ENCODE results near the gene C12orf57. TPM values are rescaled to one million over a fixed set of nuclear protein-coding genes. Genes with fewer than 3 reads are reported as not detected.
A peak's percentile ranks its signal among the peaks of the same experiment; 100 is the strongest.

Gene C12orf57
- total and polyA plus RNA-seq, 9 of the 15 experiments (the other 6 are each of a cell fraction or from before 2014, with no cell fraction given) = 26.7 to 191 (median 107) TPM

- no peak for TF ChIP-seq ZNF512 (tag; IDR thresholded peaks at IDR 0.05)
- no peak for TF ChIP-seq PHB (CRISPR knock-in tag; IDR thresholded peaks at IDR 0.05)
- no peak for TF ChIP-seq BCL6 (CRISPR knock-in tag; IDR thresholded peaks at IDR 0.05)
- TF ChIP-seq DMBX1 (CRISPR knock-in tag; IDR thresholded peaks at IDR 0.05; ENCODE audit: borderline replicate concordance) = no peak
- TF ChIP-seq SNIP1 (IDR thresholded peaks at IDR 0.05; ENCODE audit: low read depth) = no peak
- TF ChIP-seq ZNF282 (CRISPR knock-in tag; IDR thresholded peaks at IDR 0.05) = no peak; the same call in 1 of the 2 replicates
- no peak for TF ChIP-seq THRA (IDR thresholded peaks at IDR 0.05)
- TF ChIP-seq HNRNPK (IDR thresholded peaks at IDR 0.05; ENCODE audit: low read depth, low read length, poor library complexity, severe bottlenecking) = no peak
- TF ChIP-seq JUNB (CRISPR knock-in tag; conservative IDR thresholded peaks at IDR 0.05) = no peak
- no peak for TF ChIP-seq ZNF589 (CRISPR knock-in tag; IDR thresholded peaks at IDR 0.05; ENCODE audit: low read depth)
- peak; percentile 68 for TF ChIP-seq SMC3 (conservative IDR thresholded peaks at IDR 0.05; ENCODE audit: insufficient read depth, low read depth, low read length)
- TF ChIP-seq GABPB2 (CRISPR knock-in tag; conservative IDR thresholded peaks at IDR 0.05) = no peak
- peak; percentile 84 for TF ChIP-seq LCOR (CRISPR knock-in tag; IDR thresholded peaks at IDR 0.05)
- TF ChIP-seq TRIM25 (IDR thresholded peaks at IDR 0.05; ENCODE audit: borderline replicate concordance) = 0 out of 2 replicates have a peak, but pooled peaks have one; percentile 64
- TF ChIP-seq KDM5B (IDR thresholded peaks at IDR 0.05; ENCODE audit: insufficient replicate concordance, low read depth, low read length) = no peak
- TF ChIP-seq ZNF584 (CRISPR knock-in tag; IDR thresholded peaks at IDR 0.05; ENCODE audit: low read depth) = no peak
- TF ChIP-seq NR2C2 (CRISPR knock-in tag; IDR thresholded peaks at IDR 0.05) = no peak
- TF ChIP-seq NR2C2 (tag; IDR thresholded peaks at IDR 0.05) = peak; percentile 35
- no peak for TF ChIP-seq ZNF444 (CRISPR knock-in tag; IDR thresholded peaks at IDR 0.05)
- no peak for TF ChIP-seq ZNF280A (IDR thresholded peaks at IDR 0.05; ENCODE audit: low read depth, partially characterized antibody)
- no peak for TF ChIP-seq RHOXF2B (CRISPR knock-in tag; conservative IDR thresholded peaks at IDR 0.05)
- no peak for TF ChIP-seq ETS2 (tag; IDR thresholded peaks at IDR 0.05; ENCODE audit: borderline replicate concordance, poor library complexity, severe bottlenecking)
These were observed 762 bp downstream of the C12orf57 start (continued) for GRCh38 chr12:6944381-6945186.
